ENCODE measurements around the gene CORO2B.

The CORO2B gene

GRCh38 chr15:68618908-68619698 is 40.3 kb downstream of the CORO2B start:
- TF ChIP-seq POLR2A (IDR thresholded peaks at IDR 0.05; ENCODE audit: extremely low read depth, insufficient read length) = no peak
- no peak for TF ChIP-seq MYC (IDR thresholded peaks at IDR 0.05; ENCODE audit: low read depth, low read length)
- TF ChIP-seq, protein P1, sequence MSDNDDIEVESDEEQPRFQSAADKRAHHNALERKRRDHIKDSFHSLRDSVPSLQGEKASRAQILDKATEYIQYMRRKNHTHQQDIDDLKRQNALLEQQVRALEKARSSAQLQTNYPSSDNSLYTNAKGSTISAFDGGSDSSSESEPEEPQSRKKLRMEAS (IDR thresholded peaks at IDR 0.05; ENCODE audit: low read depth, low read length) = no peak
- no peak for TF ChIP-seq CTCF (IDR thresholded peaks at IDR 0.05; ENCODE audit: low read depth, low read length)
- H3K4me3 ChIP-seq (ENCODE audit: low read depth, low read length) = no peak overlapping the region
- DNase-seq (ENCODE audit: low read depth) = no peak

DNA sequence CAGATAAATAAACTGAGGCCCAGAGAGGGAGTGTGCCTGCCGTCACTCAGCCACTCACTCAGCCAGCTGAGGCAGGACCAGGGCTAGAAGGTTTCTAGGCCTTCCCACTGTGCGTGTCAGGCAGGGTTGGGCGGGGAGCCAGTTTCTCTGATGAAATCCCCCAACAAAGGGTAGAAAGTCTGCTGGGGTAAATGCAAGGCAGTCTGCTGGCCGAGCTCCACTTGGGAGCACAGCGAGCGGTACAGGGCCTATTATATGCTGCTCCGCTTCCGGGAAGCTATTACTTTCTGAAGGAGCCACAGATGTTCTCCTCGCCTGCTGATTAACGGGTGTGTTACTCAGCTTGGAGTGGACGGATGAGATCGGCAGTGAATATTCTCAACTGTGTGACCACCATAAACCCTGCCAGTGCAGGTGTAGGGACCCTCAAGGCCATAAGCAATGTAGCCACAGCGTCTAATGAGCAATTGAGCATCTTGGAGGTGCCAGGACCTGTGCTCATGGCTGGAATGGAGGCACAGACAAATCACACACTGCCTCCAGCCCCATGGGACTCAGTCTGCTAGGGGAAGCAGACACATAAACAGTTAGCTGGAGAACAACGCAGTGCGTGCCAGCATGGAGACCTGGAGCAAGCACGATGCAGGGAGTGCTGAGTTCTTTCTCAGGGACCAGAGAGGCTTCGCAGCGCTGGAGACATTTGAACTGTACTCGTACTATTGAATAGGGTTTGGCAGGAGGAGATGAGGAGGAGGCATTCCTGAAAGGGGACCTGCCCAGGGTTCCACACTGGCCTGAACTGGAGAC is 42.1 kb downstream of the CORO2B start:
- DNase-seq (ENCODE audit: low read depth) = no peak
- TF ChIP-seq MYC (IDR thresholded peaks at IDR 0.05; ENCODE audit: low read depth, low read length) (no peak), CTCF (IDR thresholded peaks at IDR 0.05; ENCODE audit: low read depth, low read length) (no peak), POLR2A (IDR thresholded peaks at IDR 0.05; ENCODE audit: extremely low read depth, insufficient read length) (no peak)
- TF ChIP-seq, protein P1 (IDR thresholded peaks at IDR 0.05; ENCODE audit: low read depth, low read length) = no peak
- no peak overlapping the region for H3K4me3 ChIP-seq (ENCODE audit: low read depth, low read length)

DNA sequence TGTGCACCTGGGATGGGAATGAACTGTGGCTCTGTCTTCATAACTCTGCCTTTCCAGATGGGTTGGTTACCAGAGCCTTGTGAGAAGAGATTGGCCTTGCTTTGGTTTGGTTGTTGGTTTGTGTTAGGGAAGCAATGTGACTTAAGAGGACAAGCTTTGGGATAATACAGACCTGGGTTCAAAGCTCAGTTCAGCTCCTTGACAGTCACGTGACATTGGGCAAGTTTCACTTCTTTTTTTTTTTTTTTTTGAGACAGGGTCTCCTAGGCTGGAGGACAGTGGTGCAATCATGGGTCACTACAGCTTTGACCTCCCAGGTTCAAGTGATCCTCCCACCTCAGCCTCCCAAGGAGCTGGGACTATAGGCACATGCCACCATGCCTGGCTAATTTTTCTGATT is 42.7 kb downstream of the CORO2B start:
- TF ChIP-seq MYC (IDR thresholded peaks at IDR 0.05; ENCODE audit: low read depth, low read length) (no peak), POLR2A (IDR thresholded peaks at IDR 0.05; ENCODE audit: extremely low read depth, insufficient read length) (no peak), CTCF (IDR thresholded peaks at IDR 0.05; ENCODE audit: low read depth, low read length) (no peak)
- TF ChIP-seq, protein P1 (IDR thresholded peaks at IDR 0.05; ENCODE audit: low read depth, low read length) = no peak
- H3K4me3 ChIP-seq (ENCODE audit: low read depth, low read length) = no peak overlapping the region
- DNase-seq (ENCODE audit: low read depth) = no peak

DNA sequence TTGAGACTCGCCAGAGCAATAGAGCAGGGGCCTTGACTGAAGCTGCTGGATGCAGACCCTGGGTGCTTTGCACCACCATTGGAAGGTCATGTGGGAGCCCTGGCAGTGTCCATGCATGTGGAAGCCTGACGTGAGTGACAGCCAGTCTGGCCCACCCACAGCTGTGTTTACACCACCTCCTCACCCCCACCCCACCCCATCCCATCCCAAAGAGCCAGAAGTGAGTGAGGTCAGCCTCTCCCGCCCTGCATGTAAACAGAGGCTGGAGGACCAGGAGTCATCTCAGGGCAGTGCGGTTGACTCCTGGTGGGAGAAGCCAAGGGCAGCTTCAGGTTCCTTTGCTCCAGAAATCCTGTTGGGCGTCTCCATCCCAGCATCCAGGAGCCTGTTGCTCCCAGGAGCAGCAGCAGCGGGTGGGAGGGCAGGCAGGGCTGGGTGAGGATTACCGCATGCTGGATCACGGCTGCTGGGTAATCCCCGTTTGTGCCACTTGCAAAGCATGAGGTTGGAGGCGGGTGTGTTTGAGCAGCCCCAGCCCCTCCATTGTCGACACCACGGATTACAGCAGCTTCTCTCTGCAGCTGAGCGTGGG is 44.6 kb downstream of the CORO2B start:
- TF ChIP-seq, protein P1 (IDR thresholded peaks at IDR 0.05; ENCODE audit: low read depth, low read length) = no peak
- TF ChIP-seq CTCF (IDR thresholded peaks at IDR 0.05; ENCODE audit: low read depth, low read length) = no peak
- TF ChIP-seq POLR2A (IDR thresholded peaks at IDR 0.05; ENCODE audit: extremely low read depth, insufficient read length) = no peak
- no peak for TF ChIP-seq MYC (IDR thresholded peaks at IDR 0.05; ENCODE audit: low read depth, low read length)
- no peak for DNase-seq (ENCODE audit: low read depth)
- H3K4me3 ChIP-seq (ENCODE audit: low read depth, low read length) = no peak overlapping the region

- no peak overlapping the region for H3K4me3 ChIP-seq (ENCODE audit: low read depth, low read length)
- TF ChIP-seq POLR2A (IDR thresholded peaks at IDR 0.05; ENCODE audit: extremely low read depth, insufficient read length) = no peak
- TF ChIP-seq MYC (IDR thresholded peaks at IDR 0.05; ENCODE audit: low read depth, low read length) = no peak
- no peak for TF ChIP-seq CTCF (IDR thresholded peaks at IDR 0.05; ENCODE audit: low read depth, low read length)
- TF ChIP-seq, protein P1 (IDR thresholded peaks at IDR 0.05; ENCODE audit: low read depth, low read length) = no peak
- DNase-seq (ENCODE audit: low read depth) = no peak
Measured at GRCh38 chr15:68625853-68626252, 47.1 kb downstream of the CORO2B start.
